ENCODE results near the gene CPM. TPM values are rescaled to one million over a fixed set of nuclear protein-coding genes. Genes with fewer than 3 reads are reported as not detected.

The CPM gene
- total and polyA plus RNA-seq, 2 of the 4 experiments (the other 2 are of a cell fraction) = 2.0 to 8.8 TPM

DNA sequence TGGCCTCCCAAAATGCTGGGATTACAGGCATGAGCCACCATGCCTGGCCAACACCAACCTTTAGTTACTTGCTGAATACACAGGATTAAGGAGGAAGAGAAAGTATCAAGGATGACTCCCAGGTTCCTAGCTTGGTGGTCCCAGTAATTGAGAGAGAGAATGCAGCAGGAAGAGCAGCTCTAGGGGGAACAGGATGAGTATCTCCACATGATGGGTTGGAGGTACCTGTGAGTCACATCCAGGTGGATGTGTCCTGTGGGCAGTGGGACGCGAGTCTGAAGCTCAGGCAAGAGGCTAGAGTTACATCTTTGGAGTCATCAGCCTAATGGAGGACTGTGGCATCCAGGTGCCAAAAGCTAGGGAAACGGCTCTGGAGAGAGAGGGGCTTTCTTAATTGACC, 77.9 kb downstream of the CPM start:
- BruUV-seq (replicated peaks) = no TSS peak

More for the DNA sequence above, 77.9 kb downstream of the CPM start:
- no peak for ATAC-seq (ENCODE audit: low read depth)
- ChIA-PET CTCF (interaction anchor here (0.7 kb wide), 1 partner anchor 215 kb away, joined by 3 read pairs; no protein-coding TSS in a partner anchor), POLR2A (ENCODE audit: unreplicated experiment) (no interaction called here)
- H2BK20ac ChIP-seq (ENCODE audit: low read depth, low read length) = no peak overlapping the region
- no peaks in the 10 kb centered on the region for H3K4me1 ChIP-seq (ENCODE audit: control insufficient read depth, insufficient read depth, low read length)
- H3K27ac ChIP-seq (ENCODE audit: insufficient read depth, low read length) = no peak overlapping the region
- no peaks in the 10 kb centered on the region for H3K9me3 ChIP-seq (ENCODE audit: control insufficient read depth, insufficient read depth, low read length)
- no peak overlapping the region for H3K4me2 ChIP-seq (ENCODE audit: low read depth, low read length)
- no CpG with 5 or more reads among the region's 3 CpGs for WGBS, 2 experiments (ENCODE audit: extremely low coverage in 2 of 2, insufficient read length in 1 of 2)
- no peaks in the 10 kb centered on the region for H3K36me3 ChIP-seq (ENCODE audit: control insufficient read depth, insufficient read depth, low read length)
- H3K9me1 ChIP-seq (ENCODE audit: insufficient read depth, low read length) = no peaks in the 10 kb centered on the region
- in situ Hi-C loops (cut with MboI; ENCODE audit: low sequenced_read_pairs) = no loop called here
- no peak overlapping the region for H2AK5ac ChIP-seq (ENCODE audit: low read depth, low read length)
- H2AFZ ChIP-seq (replicated peaks; ENCODE audit: low read length, poor library complexity) = no peak overlapping the region
- H3K4ac ChIP-seq (ENCODE audit: low read depth, low read length) = no peak overlapping the region
- no peak overlapping the region for H2BK120ac ChIP-seq (ENCODE audit: low read depth, low read length)
- H3K56ac ChIP-seq (ENCODE audit: extremely low read depth, insufficient read depth, low read length) = no peak overlapping the region
- TF ChIP-seq, protein P1, sequence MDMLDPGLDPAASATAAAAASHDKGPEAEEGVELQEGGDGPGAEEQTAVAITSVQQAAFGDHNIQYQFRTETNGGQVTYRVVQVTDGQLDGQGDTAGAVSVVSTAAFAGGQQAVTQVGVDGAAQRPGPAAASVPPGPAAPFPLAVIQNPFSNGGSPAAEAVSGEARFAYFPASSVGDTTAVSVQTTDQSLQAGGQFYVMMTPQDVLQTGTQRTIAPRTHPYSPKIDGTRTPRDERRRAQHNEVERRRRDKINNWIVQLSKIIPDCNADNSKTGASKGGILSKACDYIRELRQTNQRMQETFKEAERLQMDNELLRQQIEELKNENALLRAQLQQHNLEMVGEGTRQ (IDR thresholded peaks at IDR 0.05; ENCODE audit: low read depth, low read length) = no peak
- TF ChIP-seq RAD21 (IDR thresholded peaks at IDR 0.05; ENCODE audit: low read length) (no peak), BHLHE40 (IDR thresholded peaks at IDR 0.05; ENCODE audit: low read depth, low read length) (no peak), CHD1 (IDR thresholded peaks at IDR 0.05; ENCODE audit: low read depth, low read length) (no peak), FOS (IDR thresholded peaks at IDR 0.05; ENCODE audit: low read depth, low read length) (no peak), NFE2L2 (IDR thresholded peaks at IDR 0.05; ENCODE audit: low read depth, low read length) (no peak), CEBPB (IDR thresholded peaks at IDR 0.05; ENCODE audit: low read depth, low read length) (no peak), MXI1 (IDR thresholded peaks at IDR 0.05; ENCODE audit: borderline replicate concordance, low read depth, low read length) (no peak), MAZ (IDR thresholded peaks at IDR 0.05; ENCODE audit: borderline replicate concordance, low read depth, low read length) (no peak), SMC3 (IDR thresholded peaks at IDR 0.05; ENCODE audit: low read depth, low read length) (no peak), MAFK (IDR thresholded peaks at IDR 0.05; ENCODE audit: low read depth, low read length) (no peak), RFX5 (IDR thresholded peaks at IDR 0.05; ENCODE audit: low read depth, low read length) (no peak), ELK1 (IDR thresholded peaks at IDR 0.05; ENCODE audit: borderline replicate concordance, low read depth, low read length) (no peak), RCOR1 (IDR thresholded peaks at IDR 0.05; ENCODE audit: insufficient replicate concordance, low read length) (no peak), POLR2A (IDR thresholded peaks at IDR 0.05; ENCODE audit: low read depth, low read length) (no peak)
- no peak overlapping the region for H3K4me3 ChIP-seq (ENCODE audit: insufficient read depth, low read depth, low read length)
- peak overlapping the region; percentile 65; the same call in 1 of the 2 replicates for H3K23ac ChIP-seq (ENCODE audit: low read depth, low read length)
- no peak overlapping the region for H3K18ac ChIP-seq (ENCODE audit: low read depth, low read length)
- dilution Hi-C loops (cut with HindIII; ENCODE audit: low sequenced_read_pairs, unreplicated experiment) = no loop called here
- no peak for DNase-seq
- no peak overlapping the region for H2BK15ac ChIP-seq (ENCODE audit: low read depth, low read length)
- H3K27me3 ChIP-seq (ENCODE audit: control insufficient read depth, insufficient read depth, low read length) = no peaks in the 10 kb centered on the region
- H4K20me1 ChIP-seq (ENCODE audit: insufficient read depth, low read length) = no peaks in the 10 kb centered on the region
- no peak overlapping the region for H4K8ac ChIP-seq (ENCODE audit: low read depth in 2 of 2, low read length in 2 of 2)
- no peak overlapping the region for H3K9ac ChIP-seq (ENCODE audit: low read depth, low read length)
- H4K5ac ChIP-seq (ENCODE audit: low read depth, low read length) = no peak overlapping the region
- H2AK9ac ChIP-seq (replicated peaks; ENCODE audit: low read depth, low read length, poor library complexity) = no peak overlapping the region
- no peak overlapping the region for H4K91ac ChIP-seq (ENCODE audit: insufficient read depth, low read depth, low read length)
- no peak overlapping the region for H3K14ac ChIP-seq (replicated peaks; ENCODE audit: low read depth, low read length)
- H3K79me1 ChIP-seq (ENCODE audit: low read depth in 1 of 2, low read length in 2 of 2) = no peaks in the 10 kb centered on the region
- H2BK5ac ChIP-seq (ENCODE audit: low read depth, low read length, poor library complexity, severe bottlenecking) = no peak overlapping the region
- intact Hi-C loops (cut with micrococcal nuclease) = no loop called here
